Measurements from ENCODE around the gene GCSH.
"Not testable (repeated sequence)": the region's sequence is repeated elsewhere in the genome, so short reads cannot be mapped to it uniquely, and the experiment has no call there.

The GCSH gene

DNA sequence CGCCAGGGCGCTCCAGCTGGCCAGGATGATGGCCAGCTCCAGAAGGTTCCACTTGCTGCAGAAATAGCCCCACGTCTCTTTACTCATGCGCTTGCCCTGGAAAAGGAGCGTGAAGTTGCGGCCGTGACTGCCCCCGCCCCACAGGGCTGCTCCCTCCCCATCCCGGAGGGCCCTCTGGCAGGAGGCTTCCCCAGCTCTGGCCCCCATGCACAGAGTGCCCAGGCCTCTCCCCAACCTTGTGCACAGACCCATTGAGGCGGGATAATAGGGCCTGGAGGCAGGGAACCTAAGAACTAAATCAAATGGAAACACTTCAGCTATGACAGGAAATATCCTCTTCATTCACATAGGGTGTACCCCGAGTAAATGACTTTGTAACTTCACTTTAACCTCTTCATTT lies 21.2 kb upstream of the GCSH start:
- Histone ChIP-seq H3K9ac (ENCODE audit: low read depth, low read length) (no peak overlapping the region), H3K4me1 (ENCODE audit: insufficient read depth, low read length) (no peaks in the 10 kb centered on the region), H3K9me3 (ENCODE audit: control insufficient read depth, insufficient read depth, low read length) (no peaks in the 10 kb centered on the region), H3K36me3 (ENCODE audit: insufficient read depth, low read length) (no peaks in the 10 kb centered on the region)

DNA sequence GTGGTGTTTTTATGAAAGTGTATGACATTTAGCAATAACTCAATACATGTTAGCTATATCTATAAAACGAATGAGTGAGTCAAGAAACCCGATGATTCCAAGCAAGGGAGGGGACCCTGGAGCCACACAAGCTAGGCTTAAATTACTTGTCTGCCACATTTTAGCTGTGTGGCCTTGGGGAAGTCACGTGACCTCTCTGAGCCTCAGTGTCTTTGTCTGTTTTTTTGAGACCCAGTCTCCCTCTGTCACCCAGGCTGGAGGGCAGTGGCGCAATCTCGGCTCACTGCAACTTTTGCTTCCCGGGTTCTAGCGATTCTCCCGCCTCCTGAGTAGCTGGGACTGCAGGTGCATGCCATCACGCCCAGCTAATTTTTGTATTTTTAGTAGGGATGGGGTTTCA lies 20.1 kb upstream of the GCSH start:
- no peaks in the 10 kb centered on the region for H3K36me3 ChIP-seq (ENCODE audit: insufficient read depth, low read length)
- H3K9me3 ChIP-seq (ENCODE audit: control insufficient read depth, insufficient read depth, low read length): no peaks in the 10 kb centered on the region
- no peak overlapping the region for H3K9ac ChIP-seq (ENCODE audit: low read depth, low read length)
- no peaks in the 10 kb centered on the region for H3K4me1 ChIP-seq (ENCODE audit: insufficient read depth, low read length)

GRCh38 chr16:81112453-81112852 lies 16.3 kb upstream of the GCSH start:
- no peaks in the 10 kb centered on the region for H3K36me3 ChIP-seq (ENCODE audit: insufficient read depth, low read length)
- no peaks in the 10 kb centered on the region for H3K4me1 ChIP-seq (ENCODE audit: insufficient read depth, low read length)
- H3K9me3 ChIP-seq (ENCODE audit: control insufficient read depth, insufficient read depth, low read length): no peaks in the 10 kb centered on the region
- H3K9ac ChIP-seq (ENCODE audit: low read depth, low read length): no peak overlapping the region

DNA sequence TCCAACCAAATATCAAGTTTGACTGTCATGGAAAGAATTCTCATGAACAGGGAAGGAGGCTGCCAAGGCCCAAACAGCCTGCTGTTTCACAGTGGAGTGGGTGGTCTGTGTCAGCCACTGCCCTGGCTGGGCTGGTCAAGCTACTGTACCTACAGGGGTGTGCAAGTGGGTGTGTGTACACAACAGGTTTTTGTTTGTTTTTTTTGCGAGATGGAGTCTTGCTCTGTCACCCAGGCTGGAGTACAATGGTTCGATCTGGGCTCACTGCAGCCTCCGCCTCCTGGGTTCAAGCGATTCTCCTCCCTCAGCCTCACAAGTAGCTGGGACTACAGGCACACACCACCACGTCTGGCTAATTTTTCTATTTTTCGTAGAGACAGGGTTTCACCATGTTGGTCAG lies 13.1 kb upstream of the GCSH start:
- not testable (repeated sequence) for H3K36me3 ChIP-seq (ENCODE audit: insufficient read depth, low read length); H3K4me1 ChIP-seq (ENCODE audit: insufficient read depth, low read length); H3K9ac ChIP-seq (ENCODE audit: low read depth, low read length); H3K9me3 ChIP-seq (ENCODE audit: control insufficient read depth, insufficient read depth, low read length)

- Histone ChIP-seq H3K36me3 (ENCODE audit: insufficient read depth, low read length) (no peaks in the 10 kb centered on the region), H3K4me1 (ENCODE audit: insufficient read depth, low read length) (no peaks in the 10 kb centered on the region)
These were observed 11.3 kb upstream of the GCSH start for GRCh38 chr16:81107511-81107910.

DNA sequence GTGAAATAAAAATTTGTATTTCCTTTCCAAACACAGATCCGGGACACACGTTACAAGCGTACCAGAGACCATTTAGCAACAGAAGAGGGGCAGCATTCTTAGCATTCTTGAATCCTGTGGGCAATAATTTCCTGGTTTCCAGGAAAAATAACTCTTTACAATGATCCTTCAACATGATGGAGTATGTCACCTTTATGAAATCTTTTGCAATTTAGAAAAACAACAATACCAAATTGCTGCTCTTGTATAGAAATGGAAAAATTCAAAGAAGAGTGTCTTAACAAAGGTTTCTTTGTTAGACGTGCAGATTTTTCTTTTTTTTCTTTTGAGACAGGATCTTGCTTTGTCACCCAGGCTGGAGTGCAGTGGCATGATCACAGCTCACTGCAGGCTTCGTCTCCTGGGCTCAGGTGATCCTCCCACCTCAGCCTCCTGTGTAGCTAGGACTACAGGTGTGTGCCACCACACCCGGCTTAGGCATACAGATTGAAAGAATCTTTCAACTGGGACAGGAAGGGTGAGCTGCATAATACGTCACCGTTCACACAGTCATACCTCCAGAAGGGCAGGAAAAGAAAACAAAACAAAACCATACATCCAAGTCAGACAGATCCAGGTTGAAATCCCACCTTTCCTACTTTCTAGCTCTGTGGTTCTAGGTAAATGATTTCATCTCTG lies 10.8 kb upstream of the GCSH start:
- Histone ChIP-seq H3K4me1 (ENCODE audit: insufficient read depth, low read length) (no peaks in the 10 kb centered on the region), H3K9me3 (ENCODE audit: control insufficient read depth, insufficient read depth, low read length) (no peaks in the 10 kb centered on the region), H3K36me3 (ENCODE audit: insufficient read depth, low read length) (no peaks in the 10 kb centered on the region), H3K9ac (ENCODE audit: low read depth, low read length) (no peak overlapping the region)

More at GRCh38 chr16:81107511-81107910, 11.3 kb upstream of the GCSH start:
- H3K9me3 ChIP-seq (ENCODE audit: control insufficient read depth, insufficient read depth, low read length): no peaks in the 10 kb centered on the region
- H3K9ac ChIP-seq (ENCODE audit: low read depth, low read length): no peak overlapping the region

DNA sequence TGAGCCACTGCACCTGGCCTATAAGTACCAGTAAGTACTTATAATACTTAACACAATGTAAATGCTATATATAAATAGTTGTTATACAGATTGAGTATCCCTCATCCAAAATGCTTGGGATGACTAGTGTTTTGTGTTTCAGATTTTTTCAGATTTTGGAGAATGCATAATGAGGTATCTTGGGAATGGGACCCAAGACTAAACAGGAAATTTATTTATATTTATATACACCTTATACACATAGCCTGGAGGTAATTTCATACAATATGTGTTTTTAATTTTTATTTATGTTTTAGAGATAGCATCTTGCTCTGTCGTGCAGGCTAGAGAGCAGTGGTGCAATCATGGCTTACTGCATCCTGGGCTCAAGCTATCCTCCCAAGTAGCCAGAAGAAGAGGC lies 9.8 kb upstream of the GCSH start:
- Histone ChIP-seq H3K9me3 (ENCODE audit: control insufficient read depth, insufficient read depth, low read length) (no peaks in the 10 kb centered on the region), H3K36me3 (ENCODE audit: insufficient read depth, low read length) (no peaks in the 10 kb centered on the region), H3K4me1 (ENCODE audit: insufficient read depth, low read length) (no peaks in the 10 kb centered on the region), H3K9ac (ENCODE audit: low read depth, low read length) (no peak overlapping the region)

GRCh38 chr16:81101702-81102101 lies 5.5 kb upstream of the GCSH start:
- Histone ChIP-seq H3K9me3 (ENCODE audit: control insufficient read depth, insufficient read depth, low read length) (no peaks in the 10 kb centered on the region), H3K36me3 (ENCODE audit: insufficient read depth, low read length) (no peaks in the 10 kb centered on the region), H3K9ac (ENCODE audit: low read depth, low read length) (no peak overlapping the region), H3K4me1 (ENCODE audit: insufficient read depth, low read length) (peaks cover 4% of the 10 kb centered on the region; the same call in 1 of the 2 replicates)

- Histone ChIP-seq H3K4me1 (ENCODE audit: insufficient read depth, low read length) (peaks cover 6% of the 10 kb centered on the region; the same call in 1 of the 2 replicates), H3K36me3 (ENCODE audit: insufficient read depth, low read length) (no peaks in the 10 kb centered on the region), H3K9ac (ENCODE audit: low read depth, low read length) (no peak overlapping the region), H3K9me3 (ENCODE audit: control insufficient read depth, insufficient read depth, low read length) (no peaks in the 10 kb centered on the region)
These were observed 3.8 kb upstream of the GCSH start for GRCh38 chr16:81099958-81100357.

DNA sequence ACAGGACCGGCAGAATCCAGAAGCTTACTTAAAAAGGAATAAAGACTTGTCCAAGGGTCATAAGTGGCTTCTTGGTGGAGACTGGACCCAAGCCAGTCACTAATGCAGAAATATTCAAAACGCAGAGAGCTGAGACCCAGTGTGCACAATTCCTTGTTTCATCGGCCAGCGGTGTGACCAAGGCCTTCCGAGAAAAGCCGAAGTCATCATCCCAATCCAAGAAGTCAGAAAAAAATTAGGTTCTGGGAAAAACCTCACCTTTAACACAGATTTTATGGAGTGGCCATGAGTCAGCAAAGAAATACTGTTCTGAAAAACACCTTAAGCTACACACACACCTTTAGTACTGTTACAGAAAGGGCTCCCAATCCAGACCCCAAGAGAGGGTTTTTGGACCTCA lies 1.0 kb upstream of the GCSH start:
- H3K9me3 ChIP-seq (ENCODE audit: control insufficient read depth, insufficient read depth, low read length): no peaks in the 10 kb centered on the region
- H3K4me1 ChIP-seq (ENCODE audit: insufficient read depth, low read length): peaks cover 6% of the 10 kb centered on the region; the same call in 1 of the 2 replicates
- no peaks in the 10 kb centered on the region for H3K36me3 ChIP-seq (ENCODE audit: insufficient read depth, low read length)
- H3K9ac ChIP-seq (ENCODE audit: low read depth, low read length): no peak overlapping the region

- Histone ChIP-seq H3K4me1 (ENCODE audit: insufficient read depth, low read length) (peaks cover 6% of the 10 kb centered on the region; the same call in 1 of the 2 replicates), H3K9ac (ENCODE audit: low read depth, low read length) (peak overlapping the region; percentile 34; the same call in 1 of the 2 replicates), H3K9me3 (ENCODE audit: control insufficient read depth, insufficient read depth, low read length) (no peaks in the 10 kb centered on the region), H3K36me3 (ENCODE audit: insufficient read depth, low read length) (no peaks in the 10 kb centered on the region)
These were observed 567 bp upstream of the GCSH start for GRCh38 chr16:81096715-81097208.

DNA sequence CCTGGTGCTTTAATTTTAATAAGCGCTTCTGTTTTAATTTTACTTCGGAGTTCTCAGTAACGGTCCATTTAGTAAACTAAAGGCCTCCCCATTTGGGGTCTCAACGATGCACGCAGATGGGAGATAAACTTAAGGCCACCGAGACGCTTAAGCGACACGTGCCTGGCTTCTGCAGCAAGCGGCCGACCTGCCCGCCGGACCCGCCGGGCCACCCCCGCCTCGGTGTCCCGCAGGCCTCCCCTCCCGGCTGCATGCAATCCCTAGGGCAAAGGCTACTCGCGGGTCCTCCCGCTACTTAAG lies 592 bp downstream of the GCSH start:
- peaks cover 2% of the 10 kb centered on the region for H3K36me3 ChIP-seq (ENCODE audit: insufficient read depth, low read length)
- H3K4me1 ChIP-seq (ENCODE audit: insufficient read depth, low read length): peaks cover 6% of the 10 kb centered on the region; the same call in 1 of the 2 replicates
- H3K9ac ChIP-seq (ENCODE audit: low read depth, low read length): peak overlapping the region; percentile 87
- H3K9me3 ChIP-seq (ENCODE audit: control insufficient read depth, insufficient read depth, low read length): no peaks in the 10 kb centered on the region

GRCh38 chr16:81094771-81095251 lies 1.4 kb downstream of the GCSH start:
- peak overlapping the region; percentile 87 for H3K9ac ChIP-seq (ENCODE audit: low read depth, low read length)
- H3K9me3 ChIP-seq (ENCODE audit: control insufficient read depth, insufficient read depth, low read length): no peaks in the 10 kb centered on the region
- H3K36me3 ChIP-seq (ENCODE audit: insufficient read depth, low read length): peaks cover 4% of the 10 kb centered on the region
- peaks cover 6% of the 10 kb centered on the region; the same call in 1 of the 2 replicates for H3K4me1 ChIP-seq (ENCODE audit: insufficient read depth, low read length)

DNA sequence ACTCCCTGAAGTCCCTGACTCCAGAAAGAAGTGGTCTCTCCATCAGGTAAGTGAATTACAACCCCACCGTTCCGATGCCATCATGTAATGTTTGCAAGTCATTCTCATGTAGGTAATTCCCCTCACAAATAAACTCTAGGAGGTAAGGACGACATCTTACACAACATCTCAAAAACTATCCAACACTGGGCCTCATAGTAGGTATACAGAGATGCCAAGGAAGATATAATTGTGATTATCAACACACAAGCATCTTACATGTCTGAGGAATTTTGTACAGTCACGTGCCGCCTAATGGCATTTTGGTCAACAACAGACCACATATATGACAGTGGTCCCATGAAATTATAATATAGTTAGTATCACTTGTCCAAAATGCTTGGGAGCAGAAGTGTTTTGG lies 7.4 kb downstream of the GCSH start:
- H3K4me1 ChIP-seq (ENCODE audit: insufficient read depth, low read length): no peaks in the 10 kb centered on the region
- no peak overlapping the region for H3K9ac ChIP-seq (ENCODE audit: low read depth, low read length)
- H3K9me3 ChIP-seq (ENCODE audit: control insufficient read depth, insufficient read depth, low read length): no peaks in the 10 kb centered on the region
- H3K36me3 ChIP-seq (ENCODE audit: insufficient read depth, low read length): peaks cover 11% of the 10 kb centered on the region

- Histone ChIP-seq H3K9ac (ENCODE audit: low read depth, low read length) (no peak overlapping the region), H3K9me3 (ENCODE audit: control insufficient read depth, insufficient read depth, low read length) (no peaks in the 10 kb centered on the region), H3K36me3 (ENCODE audit: insufficient read depth, low read length) (no peaks in the 10 kb centered on the region), H3K4me1 (ENCODE audit: insufficient read depth, low read length) (no peaks in the 10 kb centered on the region)
These were observed 15.2 kb downstream of the GCSH start for GRCh38 chr16:81081014-81081413.

Data from ES-I3 (cell line).